SK-N-SH (cell line): ENCODE results near the gene DAB2. TPM values are rescaled to one million over a fixed set of nuclear protein-coding genes. Genes with fewer than 3 reads are reported as not detected.

Experiments used
- CTCF ChIA-PET: fragments of 300-600, 350-600 bp; formaldehyde crosslinking; extraction: SDS; loops from one replicate; lab custom pipeline; 2021; lab: Yijun Ruan, JAX
- POLR2A ChIA-PET: fragments of 350-600 bp; sonication (Branson Sonifier 250); formaldehyde crosslinking; extraction: SDS; loops from one replicate; lab custom pipeline; 2020; ENCODE audit warnings: antibody characterized with exemption, inconsistent platforms; lab: Yijun Ruan, JAX
- DNase-seq: peaks from one replicate; pipeline ENCODE4 v3.0.0; 2012
- H2AFZ ChIP-seq: fragments of 200-600 bp; sonication (generic); 2 replicates; pipeline ENCODE4 v1.8.1; 2016; ENCODE audit warnings: antibody characterized with exemption, mild to moderate bottlenecking, low read depth
- H3F3A ChIP-seq: fragments of 200-600 bp; sonication (generic); replicated peaks from 2 replicates; pipeline ENCODE3; 2016; ENCODE audit warnings: antibody characterized with exemption, mild to moderate bottlenecking; ENCODE audit not compliant: insufficient read depth
- H3K27ac ChIP-seq, 2 experiments: fragments of 200-500 bp in 1 of 2; fragments of 200-600 bp in 1 of 2; sonication (Bioruptor generic) in 1 of 2; sonication (generic), shearing (Covaris generic) in 1 of 2; 2 replicates each; pipeline versions ENCODE4 v1.5.1 to v1.6.1; 2014 to 2016; ENCODE audit warnings: low read depth in 2 of 2, inconsistent platforms in 1 of 2, low read length in 1 of 2, mild to moderate bottlenecking in 1 of 2, mixed read lengths in 1 of 2
- H3K27me3 ChIP-seq: fragments of 200-600 bp; sonication (generic), shearing (Covaris generic); 2 replicates; pipeline ENCODE4 v1.6.1; 2016; ENCODE audit warnings: mixed run types; ENCODE audit not compliant: insufficient read depth
- H3K36me3 ChIP-seq, 2 experiments: fragments of 200-500 bp in 1 of 2; fragments of 200-600 bp in 1 of 2; sonication (Bioruptor generic) in 1 of 2; sonication (generic) in 1 of 2; replicated peaks in 1 of 2; 2 replicates each; pipeline versions ENCODE3 to v1.5.1; 2014 to 2016; ENCODE audit warnings: low read length in 1 of 2, mild to moderate bottlenecking in 1 of 2; ENCODE audit not compliant: insufficient read depth in 2 of 2, control insufficient read depth in 1 of 2
- H3K4me1 ChIP-seq, 2 experiments: fragments of 200-500 bp in 1 of 2; fragments of 200-600 bp in 1 of 2; sonication (Bioruptor generic) in 1 of 2; sonication (generic), shearing (Covaris generic) in 1 of 2; 2 replicates each; pipeline versions ENCODE4 v1.5.1 to v1.6.1; 2014 to 2016; ENCODE audit warnings: low read depth in 1 of 2, low read length in 1 of 2, mixed run types in 1 of 2; ENCODE audit not compliant: insufficient read depth in 2 of 2, control insufficient read depth in 1 of 2
- H3K4me2 ChIP-seq: fragments of 200-600 bp; sonication (generic), shearing (Covaris generic); 2 replicates; pipeline ENCODE4 v1.6.1; 2017; ENCODE audit warnings: mixed run types
- H3K4me3 ChIP-seq, 2 experiments: fragments of 200-500 bp in 1 of 2; fragments of 200-600 bp in 1 of 2; sonication (Bioruptor generic) in 1 of 2; sonication (generic), shearing (Covaris generic) in 1 of 2; 2 replicates each; pipeline versions ENCODE4 v1.5.1 to v1.8.1; 2014 to 2016; ENCODE audit warnings: low read depth in 2 of 2, inconsistent platforms in 1 of 2, low read length in 1 of 2, mild to moderate bottlenecking in 1 of 2, mixed read lengths in 1 of 2, moderate library complexity in 1 of 2
- H3K79me2 ChIP-seq: fragments of 200-600 bp; sonication (generic); 2 replicates; pipeline ENCODE4 v1.8.1; 2017; ENCODE audit warnings: mild to moderate bottlenecking; ENCODE audit not compliant: insufficient read depth
- H3K9ac ChIP-seq: fragments of 200-600 bp; sonication (generic); 2 replicates; pipeline ENCODE4 v1.6.1; 2017; ENCODE audit warnings: mixed run types
- H3K9me2 ChIP-seq: fragments of 200-600 bp; sonication (generic); 2 replicates; pipeline ENCODE4 v1.6.1; 2017; ENCODE audit warnings: mixed run types
- H3K9me3 ChIP-seq: fragments of 200-600 bp; sonication (generic); 2 replicates; pipeline ENCODE4 v1.6.1; 2017; ENCODE audit warnings: mixed run types, mild to moderate bottlenecking, moderate library complexity
- H4K20me1 ChIP-seq: fragments of 200-600 bp; sonication (generic); 2 replicates; pipeline ENCODE4 v1.6.1; 2017; ENCODE audit warnings: mild to moderate bottlenecking, mixed run types; ENCODE audit not compliant: insufficient read depth
- CTCF ChIP-seq: fragments of 200-600 bp; sonication (generic); IDR thresholded peaks from 2 replicates; pipeline ENCODE4 v1.6.1; 2017; ENCODE audit warnings: antibody characterized with exemption, mild to moderate bottlenecking, moderate library complexity
- EP300 ChIP-seq, 2 experiments: IDR thresholded peaks; 2 replicates each; pipeline versions ENCODE4 v1.4.0 to v1.6.1; 2012; ENCODE audit warnings: borderline replicate concordance in 1 of 2, low read depth in 1 of 2, low read length in 1 of 2
- EZH2phosphoT487 ChIP-seq: fragments of 200-600 bp; sonication (generic); IDR thresholded peaks from 2 replicates; pipeline ENCODE4 v1.6.1; 2017; ENCODE audit warnings: low read depth, mixed run types, mild to moderate bottlenecking, antibody characterized with exemption, moderate library complexity, borderline replicate concordance
- FOSL2 ChIP-seq: IDR thresholded peaks from 2 replicates; pipeline ENCODE4 v1.4.0; 2012; ENCODE audit warnings: low read depth, mild to moderate bottlenecking, moderate library complexity, borderline replicate concordance
- FOXJ3 ChIP-seq: sonication (generic); formaldehyde crosslinking; IDR thresholded peaks from 2 replicates; pipeline ENCODE4 v1.5.1; 2020; ENCODE audit warnings: mild to moderate bottlenecking, missing genetic modification reagents
- GATA2 ChIP-seq: sonication (generic); formaldehyde crosslinking; IDR thresholded peaks from 2 replicates; pipeline ENCODE4 v1.5.0; 2020; ENCODE audit warnings: mild to moderate bottlenecking, missing genetic modification reagents
- IRF3 ChIP-seq: fragments of 150-350 bp; IDR thresholded peaks from 2 replicates; pipeline ENCODE4 v1.6.1; 2016; ENCODE audit warnings: mild to moderate bottlenecking, low read depth, low read length
- MEF2A ChIP-seq: IDR thresholded peaks from 2 replicates; pipeline ENCODE4 v1.4.0; 2012; ENCODE audit warnings: low read depth, borderline replicate concordance
- MXI1 ChIP-seq: IDR thresholded peaks from 2 replicates; pipeline ENCODE4 v1.6.1; 2012; ENCODE audit warnings: mild to moderate bottlenecking, low read depth, low read length, improper control_type of control experiment
- NFIC ChIP-seq: IDR thresholded peaks from 2 replicates; pipeline ENCODE4 v1.4.0; 2012; ENCODE audit warnings: borderline replicate concordance
- NRF1 ChIP-seq: IDR thresholded peaks from 2 replicates; pipeline ENCODE4 v1.6.1; 2012; ENCODE audit warnings: low read depth, mild to moderate bottlenecking, low read length
- PBX3 ChIP-seq: IDR thresholded peaks from 2 replicates; pipeline ENCODE4; 2012
- RAD21 ChIP-seq: IDR thresholded peaks from 2 replicates; pipeline ENCODE4 v1.6.1; 2012; ENCODE audit warnings: mild to moderate bottlenecking, low read length
- RCOR1 ChIP-seq: fragments of 150-350 bp; IDR thresholded peaks from 2 replicates; pipeline ENCODE4 v1.6.1; 2017; ENCODE audit warnings: antibody characterized with exemption, low read length
- RFX5 ChIP-seq: IDR thresholded peaks from 2 replicates; pipeline ENCODE4 v1.6.1; 2012; ENCODE audit warnings: mild to moderate bottlenecking, improper control_type of control experiment, low read length
- RXRA ChIP-seq: IDR thresholded peaks from 2 replicates; pipeline ENCODE4 v1.4.0; 2012; ENCODE audit warnings: low read depth, mild to moderate bottlenecking, borderline replicate concordance
- SIN3A ChIP-seq: IDR thresholded peaks from 2 replicates; pipeline ENCODE4 v1.6.1; 2012; ENCODE audit warnings: low read depth, mild to moderate bottlenecking, low read length, moderate library complexity, borderline replicate concordance
- TAF1 ChIP-seq: IDR thresholded peaks from 2 replicates; pipeline ENCODE4 v1.6.1; 2012; ENCODE audit warnings: low read depth, mild to moderate bottlenecking, low read length, moderate library complexity, borderline replicate concordance
- USF1 ChIP-seq: IDR thresholded peaks from 2 replicates; pipeline ENCODE4 v1.4.0; 2012; ENCODE audit warnings: low read depth, borderline replicate concordance
- USF2 ChIP-seq: fragments of 150-350 bp; IDR thresholded peaks from 2 replicates; pipeline ENCODE4 v1.6.1; 2017; ENCODE audit warnings: antibody characterized with exemption, low read length, low read depth, borderline replicate concordance
- YY1 ChIP-seq: IDR thresholded peaks from 2 replicates; pipeline ENCODE4 v1.4.0; 2012; ENCODE audit warnings: low read depth, mild to moderate bottlenecking
- WGBS: methylation state at CpG from one replicate; pipeline ENCODE4 v1.1.6; 2017; ENCODE audit warnings: low lambda C conversion rate; 5-methylcytosine and 5-hydroxymethylcytosine counted together
- polyA plus RNA-seq, 3 experiments: library from polyadenylated mRNA; depleted of rRNA; stranded (reverse); fragments of >200 nt; gene quantifications; 2 replicates each; pipeline ENCODE4 v1.2.3, GENCODE V29; 2012

Gene DAB2
- polyA plus RNA-seq, 1 of the 3 experiments (the other 2 are of a cell fraction), result 23.7 TPM

GRCh38 chr5:39426746-39427105 lies 1.9 kb upstream of the DAB2 start (continued):
- TF ChIP-seq USF1 (no peak), RFX5 (no peak), MEF2A (no peak), MXI1 (no peak), EP300 (IDR thresholded peaks at IDR 0.05; ENCODE audit: borderline replicate concordance in 1 of 2, low read depth in 1 of 2, low read length in 1 of 2) (no peak), EZH2phosphoT487 (no peak), RCOR1 (no peak), IRF3 (no peak), YY1 (no peak)

- DNase-seq, result no peak
- H3K9me3 ChIP-seq, result no peaks in the 10 kb centered on the region
- H3K27ac ChIP-seq, result peak overlapping the region; percentile 72 to 76
- H3K27me3 ChIP-seq, result peaks cover 8% of the 10 kb centered on the region; the same call in 1 of the 2 replicates
- TF ChIP-seq RCOR1 (no peak), RAD21 (no peak), TAF1 (no peak), MEF2A (no peak), RXRA (no peak), EZH2phosphoT487 (no peak), CTCF (no peak), FOXJ3 (CRISPR knock-in tag) (no peak), USF2 (no peak), PBX3 (no peak), SIN3A (no peak), NFIC (no peak), FOSL2 (no peak), GATA2 (no peak), IRF3 (no peak), NRF1 (no peak), EP300 (IDR thresholded peaks at IDR 0.05; ENCODE audit: borderline replicate concordance in 1 of 2, low read depth in 1 of 2, low read length in 1 of 2) (no peak)
- TF ChIP-seq, all 33 proteins: peak for 0
- Histone ChIP-seq H3K36me3 (no peaks in the 10 kb centered on the region), H3K4me3 (no peak overlapping the region), H3K4me2 (peak overlapping the region; percentile 82), H3K79me2 (peaks cover 33% of the 10 kb centered on the region), H2AFZ (peak overlapping the region; percentile 29; the same call in 1 of the 2 replicates), H4K20me1 (no peaks in the 10 kb centered on the region; the same call in 1 of the 2 replicates), H3F3A (peaks cover 8% of the 10 kb centered on the region), H3K4me1 (peaks cover 2 to 7% of the 10 kb centered on the region in 2 experiments), H3K9me2 (no peaks in the 10 kb centered on the region), H3K9ac (peak overlapping the region; percentile 84; the same call in 1 of the 2 replicates)
- POLR2A ChIA-PET, result no interaction called here
- WGBS, result 14% methylated on average over 7 of the region's 7 CpGs
- CTCF ChIA-PET, result no interaction called here
These were observed 1.4 kb upstream of the DAB2 start for GRCh38 chr5:39426051-39426745.
